HCT116 (cell line): ENCODE measurements around the gene SNAPC4. TPM values are rescaled to one million over a fixed set of nuclear protein-coding genes. Genes with fewer than 3 reads are reported as not detected.

Source experiments
- ATAC-seq: fragments of 200-7000 bp; cut with Tn5 transposase; 2 replicates; pipeline ENCODE4 v1.9.1; 2020; ENCODE audit warnings: mild to moderate bottlenecking, moderate library complexity
- BruUV-seq: library from RNA; stranded (reverse); fragments of 400-500 nt; replicated peaks from 2 replicates; lab custom pipeline; 2021; lab: Mats Ljungman, UMichigan
- CTCF ChIA-PET: fragments of 300-600 bp; sonication (Branson Sonifier 250); formaldehyde crosslinking; loops from one replicate; lab custom pipeline; 2021; ENCODE audit warnings: antibody characterized with exemption; lab: Charles Lee
- POLR2A ChIA-PET: fragments of 300-600, 350-600 bp; sonication (Branson Sonifier 250); formaldehyde crosslinking; loops from one replicate; lab custom pipeline; 2021; ENCODE audit warnings: antibody characterized with exemption; lab: Charles Lee
- RAD21 ChIA-PET, 2 experiments: fragments of 300-600 bp; sonication (Branson Sonifier 250); formaldehyde crosslinking; loops; one replicate each; lab custom pipeline; 2023; ENCODE audit warnings: low total read pairs in 2 of 2; ENCODE audit not compliant: uncharacterized antibody in 2 of 2, unreplicated experiment in 2 of 2, low non-redundant PET in 1 of 2; lab: Charles Lee
- DNase-seq: peaks from one replicate; pipeline ENCODE4 v3.0.0-alpha.2; 2010; ENCODE audit warnings: low read depth, low spot score
- H2AFZ ChIP-seq: fragments of 200-600 bp; shearing (Covaris generic), sonication (generic); 2 replicates; pipeline ENCODE4 v1.6.1; 2017; ENCODE audit warnings: low read depth, mixed run types, mixed read lengths, antibody characterized with exemption, low read length; ENCODE audit not compliant: poor library complexity, severe bottlenecking
- H3K27ac ChIP-seq: 2 replicates; pipeline ENCODE4 v1.5.1; 2012; ENCODE audit warnings: low read depth, low read length
- H3K27me3 ChIP-seq: fragments of 200-600 bp; sonication (generic); 2 replicates; pipeline ENCODE4 v1.6.1; 2016; ENCODE audit warnings: mixed run types, low read length, mixed read lengths; ENCODE audit not compliant: insufficient read depth
- H3K36me3 ChIP-seq, 2 experiments: fragments of 200-500 bp in 1 of 2; fragments of 200-600 bp in 1 of 2; sonication (Bioruptor generic) in 1 of 2; sonication (generic) in 1 of 2; 2 replicates each; pipeline versions ENCODE4 v1.5.1 to v1.6.1; 2014 to 2016; ENCODE audit warnings: low read length in 2 of 2, inconsistent platforms in 1 of 2, mixed read lengths in 1 of 2, mixed run types in 1 of 2; ENCODE audit not compliant: insufficient read depth in 2 of 2, control insufficient read depth in 1 of 2
- H3K4me1 ChIP-seq, 2 experiments: fragments of 200-600 bp in 1 of 2; sonication (generic) in 1 of 2; 2 replicates each; pipeline versions ENCODE4 v1.5.1 to v1.6.1; 2012 to 2017; ENCODE audit warnings: low read length in 2 of 2, inconsistent platforms in 1 of 2, mild to moderate bottlenecking in 1 of 2, mixed read lengths in 1 of 2, mixed run types in 1 of 2, moderate library complexity in 1 of 2; ENCODE audit not compliant: insufficient read depth in 2 of 2, control insufficient read depth in 1 of 2
- H3K4me2 ChIP-seq: fragments of 200-600 bp; sonication (generic); 2 replicates; pipeline ENCODE4 v1.6.1; 2017; ENCODE audit warnings: mixed run types, low read length, mixed read lengths
- H3K4me3 ChIP-seq, 2 experiments: fragments of 200-600 bp in 1 of 2; sonication (generic) in 1 of 2; replicated peaks in 1 of 2; 2 replicates each; pipeline ENCODE4 v1.5.1; 2011 to 2016; ENCODE audit warnings: low read length in 2 of 2, control low read depth in 1 of 2, low read depth in 1 of 2, mild to moderate bottlenecking in 1 of 2, mixed read lengths in 1 of 2, mixed run types in 1 of 2
- H3K79me2 ChIP-seq: fragments of 200-600 bp; sonication (generic); 2 replicates; pipeline ENCODE4 v1.6.1; 2017; ENCODE audit warnings: mild to moderate bottlenecking, mixed run types, low read length, moderate library complexity, mixed read lengths; ENCODE audit not compliant: insufficient read depth
- H3K9ac ChIP-seq: fragments of 200-600 bp; sonication (generic); 2 replicates; pipeline ENCODE4 v1.6.1; 2016; ENCODE audit warnings: low read length, mixed read lengths
- H3K9me2 ChIP-seq: fragments of 200-600 bp; sonication (generic), shearing (Covaris generic); 2 replicates; pipeline ENCODE4 v1.6.1; 2017; ENCODE audit warnings: mixed run types, mild to moderate bottlenecking, moderate library complexity; ENCODE audit not compliant: insufficient read depth
- H3K9me3 ChIP-seq, 2 experiments: fragments of 200-500 bp in 1 of 2; fragments of 200-600 bp in 1 of 2; sonication (Bioruptor generic) in 1 of 2; sonication (generic) in 1 of 2; 2 replicates each; pipeline ENCODE4 v1.6.1; 2014 to 2017; ENCODE audit warnings: low read length in 2 of 2, mixed read lengths in 2 of 2, inconsistent platforms in 1 of 2, low read depth in 1 of 2, mild to moderate bottlenecking in 1 of 2, mixed run types in 1 of 2, moderate library complexity in 1 of 2; ENCODE audit not compliant: control insufficient read depth in 1 of 2, insufficient read depth in 1 of 2
- H4K20me1 ChIP-seq: fragments of 200-600 bp; sonication (generic), shearing (Covaris generic); 2 replicates; pipeline ENCODE4 v1.6.1; 2017; ENCODE audit warnings: mixed run types, mild to moderate bottlenecking, moderate library complexity; ENCODE audit not compliant: insufficient read depth
- ELF1 ChIP-seq: IDR thresholded peaks from 2 replicates; pipeline ENCODE4 v1.6.1; 2012; ENCODE audit warnings: low read depth, borderline replicate concordance
- EZH2 ChIP-seq: fragments of 200-600 bp; sonication (generic); IDR thresholded peaks from 2 replicates; pipeline ENCODE4 v1.6.1; 2017; ENCODE audit warnings: antibody characterized with exemption, mixed run types
- EZH2phosphoT487 ChIP-seq: fragments of 200-600 bp; IDR thresholded peaks from 2 replicates; pipeline ENCODE4 v1.6.1; 2018; ENCODE audit warnings: antibody characterized with exemption, borderline replicate concordance
- FOSL1 ChIP-seq: IDR thresholded peaks from 2 replicates; pipeline ENCODE4 v1.6.1; 2012; ENCODE audit warnings: low read depth
- REST ChIP-seq: IDR thresholded peaks from 2 replicates; pipeline ENCODE4 v1.6.1; 2012; ENCODE audit warnings: low read depth
- SP1 ChIP-seq: IDR thresholded peaks from 2 replicates; pipeline ENCODE4 v1.6.1; 2012; ENCODE audit warnings: low read depth
- intact Hi-C: fragments of 100-400 bp; cut with micrococcal nuclease; formaldehyde crosslinking; loops from 2 replicates; pipeline ENCODE4 v1.10.0; 2022
- total RNA-seq: library from RNA; stranded (reverse); gene quantifications from one replicate; pipeline ENCODE4 v1.2.1, GENCODE V29; 2021; ENCODE audit not compliant: unreplicated experiment

Gene SNAPC4
- total RNA-seq, 1 experiment from 2014 or later = 20.4 TPM

DNA sequence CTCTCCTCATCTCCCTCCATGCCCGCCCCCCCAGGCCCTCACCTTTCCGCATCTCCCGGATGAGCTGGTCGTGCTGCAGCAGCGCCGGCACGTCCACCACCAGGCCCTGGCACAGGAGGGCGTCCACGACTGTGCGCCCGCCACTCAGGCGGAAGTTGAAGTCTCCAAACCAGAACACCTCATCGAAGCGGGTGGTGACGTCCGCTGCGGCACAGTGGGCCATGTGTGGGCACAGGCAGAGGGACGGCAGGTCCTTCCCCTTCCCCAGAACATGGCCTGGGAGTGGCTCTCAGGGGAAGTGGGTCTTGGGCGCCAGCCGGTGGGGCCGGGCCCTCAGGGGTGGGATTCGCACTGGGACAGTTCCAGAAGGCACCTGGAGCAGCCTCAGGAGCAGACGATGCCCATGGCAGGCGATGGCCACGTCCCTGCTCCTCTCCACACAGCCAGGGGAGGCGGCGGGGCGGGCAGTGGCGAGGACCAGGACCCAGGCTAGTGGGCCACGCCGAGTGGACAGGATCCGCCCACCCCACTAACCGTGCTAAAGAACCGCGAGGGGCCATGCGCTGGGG lies 31.9 kb upstream of the SNAPC4 start:
- no peak overlapping the region for H2AFZ ChIP-seq
- ChIA-PET RAD21 (no interaction called here), POLR2A (no interaction called here), CTCF (no interaction called here)
- no peaks in the 10 kb centered on the region for H3K27me3 ChIP-seq
- H3K27ac ChIP-seq = no peak overlapping the region
- no peak overlapping the region for H3K9ac ChIP-seq
- no TSS peak for BruUV-seq
- peaks cover 35% of the 10 kb centered on the region for H3K79me2 ChIP-seq
- no peak overlapping the region for H3K4me3 ChIP-seq
- no peaks in the 10 kb centered on the region for H3K9me3 ChIP-seq
- TF ChIP-seq EZH2 = no peak
- no peak for TF ChIP-seq EZH2phosphoT487
- TF ChIP-seq SP1 = no peak
- TF ChIP-seq REST = no peak
- TF ChIP-seq ELF1 = no peak
- no peak for TF ChIP-seq FOSL1
- no peaks in the 10 kb centered on the region for H3K9me2 ChIP-seq
- intact Hi-C loops = no loop called here
- no peaks in the 10 kb centered on the region for H3K4me1 ChIP-seq
- DNase-seq = no peak
- ATAC-seq = no peak
- H3K4me2 ChIP-seq = no peak overlapping the region
- H3K36me3 ChIP-seq = peaks cover 7 to 8% of the 10 kb centered on the region in 2 experiments; a peak in 2 of 4 replicates
- H4K20me1 ChIP-seq = no peaks in the 10 kb centered on the region
